Adrenal gland (tissue), 12 donors: ENCODE measurements around the gene SCP2. TPM values are rescaled to one million over a fixed set of nuclear protein-coding genes. Genes with fewer than 3 reads are reported as not detected.
A peak's percentile ranks its signal among the peaks of the same experiment; 100 is the strongest.
"Not testable (repeated sequence)": the region's sequence is repeated elsewhere in the genome, so short reads cannot be mapped to it uniquely, and the experiment has no call there.

Source experiments
- DNase-seq, 7 donors: peaks; one replicate each; pipeline ENCODE4 v3.0.0-alpha.2; 2019 to 2020
- H3K27ac ChIP-seq, 5 donors: fragments of 200-600 bp; sonication (generic) in 4 of 5; 1 replicate in 3 of 5; 2 replicates in 2 of 5; pipeline versions ENCODE4 v1.5.1 to v1.8.0; 2016 to 2020; ENCODE audit warnings: mild to moderate bottlenecking in 1 of 5
- H3K27me3 ChIP-seq: fragments of 200-600 bp; 2 replicates; pipeline ENCODE4 v1.8.0; 2021
- H3K36me3 ChIP-seq, 2 donors: fragments of 200-600 bp; replicated peaks in 1 of 2; 1 replicate in 1 of 2; 2 replicates in 1 of 2; pipeline versions ENCODE4 v1.5.1 to v1.8.0; 2018 to 2022
- H3K4me1 ChIP-seq, 2 donors: fragments of 200-600 bp; replicated peaks in 1 of 2; 1 replicate in 1 of 2; 2 replicates in 1 of 2; pipeline versions ENCODE4 v1.5.1 to v1.8.0; 2018 to 2021
- H3K4me3 ChIP-seq, 4 donors: fragments of 200-600 bp; sonication (generic) in 3 of 4; one replicate each; pipeline ENCODE4 v1.5.1; 2016 to 2018
- H3K9me3 ChIP-seq, 3 donors: fragments of 200-600 bp; sonication (generic) in 1 of 3; replicated peaks in 1 of 3; 1 replicate in 2 of 3; 2 replicates in 1 of 3; pipeline versions ENCODE4 v1.5.1 to v1.8.0; 2016 to 2021
- POLR2A ChIP-seq, 2 donors: fragments of 450-650 bp; IDR thresholded peaks; one replicate each; pipeline ENCODE4 v1.6.1; 2017; ENCODE audit warnings: antibody characterized with exemption in 2 of 2, mild to moderate bottlenecking in 2 of 2, moderate library complexity in 1 of 2
- WGBS, 4 donors: extraction: QIAGEN DNeasy Blood & Tissue Kit in 2 of 4; methylation state at CpG; one replicate each; pipeline versions ENCODE4 v1.1.5 to v1.1.7; 2013 to 2017; 5-methylcytosine and 5-hydroxymethylcytosine counted together
- intact Hi-C, 2 donors: fragments of 100-400 bp; cut with DNase I; formaldehyde crosslinking; loops; one replicate each; pipeline versions ENCODE4 v1.14.1 to v1.15.0; 2022 to 2023
- polyA plus RNA-seq, 3 donors: library from polyadenylated mRNA; stranded (reverse); fragments of 200-250 nt in 2 of 3; fragments of 350-450 nt in 1 of 3; fragmentation: Illumina TruSeq in 1 of 3; extraction: RNeasy Lipid Tissue Mini Kit (QIAGEN cat#74804) in 1 of 3; gene quantifications; one replicate each; pipeline ENCODE4 v1.2.3, GENCODE V29; 2013 to 2014
- total RNA-seq, 9 donors: library from RNA; depleted of rRNA in 4 of 9; stranded (reverse); fragments of >200 nt in 4 of 9; fragments of 120-200 nt in 1 of 9; fragmentation: NEBNext Ultra II Directional in 1 of 9; extraction: Animal tissue kit (Norgen Biotek cat#: 25700) in 1 of 9; gene quantifications; one replicate each; pipeline versions ENCODE4 v1.1.0 to v1.2.4, GENCODE V29; 2013 to 2023
- TF ChIP-seq, protein P1 (sequence below), 6 experiments: fragments of 450-650 bp in 4 of 6; fragments of 200-600 bp in 2 of 6; sonication (generic) in 1 of 6; IDR thresholded peaks; 1 replicate in 5 of 6; 2 replicates in 1 of 6; pipeline versions ENCODE4 v1.5.1 to v1.8.0; 2016 to 2021; ENCODE audit warnings: antibody characterized with exemption in 6 of 6, mild to moderate bottlenecking in 2 of 6, moderate library complexity in 1 of 6
- donor health status: healthy with polysubstance abuse.
- donor health status: Bipolar disorder and iron deficiency.
- donor health status: DM: yes; HTN: yes; CAD: no.
- donor health status: DM: no; HTN: no; CAD: no.
- donor health status: DM: no; HTN: no; CAD: no.
- donor health status: DM: yes; HTN: yes; CAD: no.

Gene SCP2
- total and polyA plus RNA-seq, 12 donors: 114 to 256 (median 144) TPM

GRCh38 chr1:52996653-52997052 lies 69.6 kb downstream of the SCP2 start:
- DNase-seq: no peak
- no peak for TF ChIP-seq POLR2A (IDR thresholded peaks at IDR 0.05)
- Histone ChIP-seq H3K4me3 (no peak overlapping the region), H3K9me3 (no peaks in the 10 kb centered on the region), H3K36me3 (peaks cover 0 to 10% of the 10 kb centered on the region in 2 donors), H3K27me3 (no peaks in the 10 kb centered on the region), H3K27ac (no peak overlapping the region), H3K4me1 (no peaks in the 10 kb centered on the region)
- intact Hi-C loops: no loop called here

- TF ChIP-seq, protein P1, sequence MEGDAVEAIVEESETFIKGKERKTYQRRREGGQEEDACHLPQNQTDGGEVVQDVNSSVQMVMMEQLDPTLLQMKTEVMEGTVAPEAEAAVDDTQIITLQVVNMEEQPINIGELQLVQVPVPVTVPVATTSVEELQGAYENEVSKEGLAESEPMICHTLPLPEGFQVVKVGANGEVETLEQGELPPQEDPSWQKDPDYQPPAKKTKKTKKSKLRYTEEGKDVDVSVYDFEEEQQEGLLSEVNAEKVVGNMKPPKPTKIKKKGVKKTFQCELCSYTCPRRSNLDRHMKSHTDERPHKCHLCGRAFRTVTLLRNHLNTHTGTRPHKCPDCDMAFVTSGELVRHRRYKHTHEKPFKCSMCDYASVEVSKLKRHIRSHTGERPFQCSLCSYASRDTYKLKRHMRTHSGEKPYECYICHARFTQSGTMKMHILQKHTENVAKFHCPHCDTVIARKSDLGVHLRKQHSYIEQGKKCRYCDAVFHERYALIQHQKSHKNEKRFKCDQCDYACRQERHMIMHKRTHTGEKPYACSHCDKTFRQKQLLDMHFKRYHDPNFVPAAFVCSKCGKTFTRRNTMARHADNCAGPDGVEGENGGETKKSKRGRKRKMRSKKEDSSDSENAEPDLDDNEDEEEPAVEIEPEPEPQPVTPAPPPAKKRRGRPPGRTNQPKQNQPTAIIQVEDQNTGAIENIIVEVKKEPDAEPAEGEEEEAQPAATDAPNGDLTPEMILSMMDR (IDR thresholded peaks at IDR 0.05): no peak
- TF ChIP-seq POLR2A (IDR thresholded peaks at IDR 0.05): no peak
- Histone ChIP-seq H3K9me3 (no peaks in the 10 kb centered on the region), H3K27me3 (no peaks in the 10 kb centered on the region), H3K4me1 (no peaks in the 10 kb centered on the region), H3K27ac (no peak overlapping the region), H3K4me3 (no peak overlapping the region), H3K36me3 (no peaks in the 10 kb centered on the region)
- peak in 3 of 7 donors; percentile 11 to 23 (median 17) for DNase-seq
- intact Hi-C loops: no loop called here
Measured at GRCh38 chr1:53001128-53001527, 74.1 kb downstream of the SCP2 start.

DNA sequence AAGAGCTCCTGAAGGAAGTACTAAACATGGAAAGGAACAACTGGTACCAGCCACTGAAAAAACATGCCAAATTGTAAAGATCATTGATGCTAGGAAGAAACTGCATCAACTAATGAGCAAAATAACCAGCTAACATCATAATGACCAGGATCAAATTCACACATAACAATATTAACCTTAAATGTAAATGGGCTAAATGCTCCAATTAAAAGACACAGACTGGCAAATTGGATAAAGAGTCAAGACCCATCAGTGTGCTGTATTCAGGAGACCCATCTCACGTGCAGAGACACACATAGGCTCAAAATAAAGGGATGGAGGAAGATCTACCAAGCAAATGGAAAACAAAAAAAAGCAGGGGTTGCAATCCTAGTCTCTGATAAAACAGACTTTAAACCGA lies 79.5 kb downstream of the SCP2 start:
- H3K9me3 ChIP-seq, H3K4me3 ChIP-seq, H3K4me1 ChIP-seq, intact Hi-C loops, H3K27ac ChIP-seq, H3K27me3 ChIP-seq, H3K36me3 ChIP-seq, DNase-seq: not testable (repeated sequence)
- 55 to 88% (median 71%) methylated on average over 1 to 2 of the region's 2 CpGs for WGBS, 4 donors

GRCh38 chr1:53010247-53010646 lies 83.2 kb downstream of the SCP2 start:
- H3K4me3 ChIP-seq, intact Hi-C loops, H3K9me3 ChIP-seq, H3K27ac ChIP-seq, DNase-seq, H3K36me3 ChIP-seq, H3K27me3 ChIP-seq, H3K4me1 ChIP-seq: not testable (repeated sequence)
- whole genome bisulfite sequencing, 4 donors: 92 to 93% (median 93%) methylated on average over 4 of the region's 4 CpGs

- peaks cover 4 to 16% of the 10 kb centered on the region in 2 donors for H3K4me1 ChIP-seq
- no peaks in the 10 kb centered on the region for H3K36me3 ChIP-seq
- H3K9me3 ChIP-seq: no peaks in the 10 kb centered on the region
- no peak overlapping the region for H3K27ac ChIP-seq
- no peak for DNase-seq
- TF ChIP-seq, protein P1 (IDR thresholded peaks at IDR 0.05): no peak
- TF ChIP-seq POLR2A (IDR thresholded peaks at IDR 0.05): no peak
- no peaks in the 10 kb centered on the region for H3K27me3 ChIP-seq
- H3K4me3 ChIP-seq: no peak overlapping the region
- intact Hi-C loops: no loop called here
- WGBS, 4 donors: 45 to 67% (median 59%) methylated on average over 4 of the region's 4 CpGs
Measured at GRCh38 chr1:53011175-53011574, 84.1 kb downstream of the SCP2 start.

GRCh38 chr1:53014791-53015507 lies 87.9 kb downstream of the SCP2 start:
- DNase-seq: peak; percentile 76 to 88 (median 81)
- intact Hi-C loops: no loop called here
- WGBS, 4 donors: 1 to 3% (median 2%) methylated on average over 9 of the region's 9 CpGs
- H3K27ac ChIP-seq: peak overlapping the region in 2 of 5 donors; percentile 7 to 54
- TF ChIP-seq POLR2A (IDR thresholded peaks at IDR 0.05): peak in 1 of 2 donors; percentile 25
- TF ChIP-seq, protein P1 (IDR thresholded peaks at IDR 0.05): no peak
- H3K9me3 ChIP-seq: no peaks in the 10 kb centered on the region
- H3K27me3 ChIP-seq: no peaks in the 10 kb centered on the region
- H3K4me1 ChIP-seq: peaks cover 5 to 17% of the 10 kb centered on the region in 2 donors
- peak overlapping the region in 2 of 4 donors; percentile 38 to 68 for H3K4me3 ChIP-seq
- H3K36me3 ChIP-seq: no peaks in the 10 kb centered on the region
